DMS 273 (cell line): ENCODE data around the gene TP53I13.

Experiments used
- DNase-seq: peaks from one replicate; lab custom pipeline; 2025; ENCODE audit not compliant: unreplicated experiment; lab: John Stamatoyannopoulos, UW

TP53I13 gene

GRCh38 chr17:29592850-29593551 lies 24.5 kb downstream of the TP53I13 start, which contains the start of gene ANKRD13B:
Gene ANKRD13B, plus strand, starts transcription at chr17:29593132. Its CDS starts 490 bp downstream, at chr17:29593622.
- peak; percentile 92 for DNase-seq

GRCh38 chr17:29593591-29594518 lies 25.4 kb downstream of the TP53I13 start:
- DNase-seq = peak; percentile 76

GRCh38 chr17:29594519-29595090 lies 26.1 kb downstream of the TP53I13 start:
- DNase-seq = no peak

- no peak for DNase-seq
These were observed 26.8 kb downstream of the TP53I13 start for GRCh38 chr17:29595107-29595942.

GRCh38 chr17:29595943-29596774 lies 27.7 kb downstream of the TP53I13 start:
- peak; percentile 52 for DNase-seq

GRCh38 chr17:29596811-29597210 lies 28.3 kb downstream of the TP53I13 start:
- no peak for DNase-seq

DNA sequence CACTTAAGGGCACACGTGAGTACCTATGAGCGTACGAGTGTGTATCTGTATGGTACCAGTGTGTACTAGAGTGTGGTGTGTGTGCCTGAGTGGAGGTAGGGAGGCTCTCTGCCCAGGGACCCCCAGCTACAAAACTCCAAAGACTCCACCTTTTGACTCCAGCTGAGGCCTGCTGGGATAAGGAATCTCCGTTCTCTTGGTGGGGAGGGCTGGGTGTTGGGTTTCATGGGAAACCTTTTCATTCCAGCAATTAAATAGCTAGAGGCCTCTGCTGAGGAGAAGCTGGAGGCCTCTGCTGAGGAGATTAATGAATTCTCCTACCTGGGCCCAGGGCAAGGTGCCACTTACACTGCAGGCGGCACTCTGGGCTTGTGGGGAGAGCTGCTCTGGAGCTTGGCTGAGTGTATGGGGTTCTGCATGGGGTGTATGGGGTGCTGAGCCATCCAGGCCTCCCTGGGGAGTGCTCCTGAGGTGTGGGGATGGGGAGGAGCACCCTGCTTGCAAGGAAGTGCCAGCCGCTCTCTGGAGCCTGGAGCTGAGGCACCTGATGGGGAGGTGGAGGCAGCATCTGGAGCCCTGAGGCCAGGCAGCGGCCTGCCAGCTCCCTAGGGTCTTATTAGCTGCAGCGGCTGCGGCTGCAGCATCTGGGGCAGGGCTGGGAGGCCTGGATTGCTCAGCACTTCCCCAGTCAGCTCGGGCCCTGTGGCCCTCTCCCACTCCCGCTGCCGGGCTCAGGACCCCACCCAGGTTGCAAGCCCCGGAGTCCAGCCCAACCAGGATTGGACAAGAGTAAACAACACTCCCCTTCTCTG lies 29.1 kb downstream of the TP53I13 start:
- DNase-seq = peak; percentile 90

DNA sequence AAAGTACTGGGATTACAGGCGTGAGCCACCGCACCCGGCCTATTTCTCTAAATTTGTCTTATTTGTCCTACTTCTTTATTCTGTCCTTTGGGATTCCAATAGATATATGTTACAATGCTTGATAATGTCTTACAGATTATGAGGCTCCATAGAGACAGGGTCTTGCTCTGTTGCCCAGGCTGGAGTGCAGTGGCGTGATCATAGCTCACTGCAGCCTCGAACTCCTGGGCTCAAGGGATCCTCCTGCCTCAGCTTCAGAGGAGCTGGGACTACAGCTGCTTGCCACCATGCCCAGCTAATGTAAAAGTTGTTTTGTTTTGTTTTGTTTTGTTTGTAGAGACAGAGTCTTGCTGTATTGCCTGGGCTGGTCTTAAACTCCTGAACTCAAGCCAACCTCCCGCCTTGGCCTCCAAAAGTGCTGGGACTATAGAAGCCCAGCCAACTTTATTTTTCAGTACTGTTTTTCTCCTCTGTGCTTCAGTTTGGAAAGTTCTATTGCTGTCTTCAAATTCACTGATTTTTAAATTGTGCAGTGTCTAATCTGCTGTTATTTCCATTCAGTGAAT lies 34.7 kb downstream of the TP53I13 start:
- no peak for DNase-seq

DNA sequence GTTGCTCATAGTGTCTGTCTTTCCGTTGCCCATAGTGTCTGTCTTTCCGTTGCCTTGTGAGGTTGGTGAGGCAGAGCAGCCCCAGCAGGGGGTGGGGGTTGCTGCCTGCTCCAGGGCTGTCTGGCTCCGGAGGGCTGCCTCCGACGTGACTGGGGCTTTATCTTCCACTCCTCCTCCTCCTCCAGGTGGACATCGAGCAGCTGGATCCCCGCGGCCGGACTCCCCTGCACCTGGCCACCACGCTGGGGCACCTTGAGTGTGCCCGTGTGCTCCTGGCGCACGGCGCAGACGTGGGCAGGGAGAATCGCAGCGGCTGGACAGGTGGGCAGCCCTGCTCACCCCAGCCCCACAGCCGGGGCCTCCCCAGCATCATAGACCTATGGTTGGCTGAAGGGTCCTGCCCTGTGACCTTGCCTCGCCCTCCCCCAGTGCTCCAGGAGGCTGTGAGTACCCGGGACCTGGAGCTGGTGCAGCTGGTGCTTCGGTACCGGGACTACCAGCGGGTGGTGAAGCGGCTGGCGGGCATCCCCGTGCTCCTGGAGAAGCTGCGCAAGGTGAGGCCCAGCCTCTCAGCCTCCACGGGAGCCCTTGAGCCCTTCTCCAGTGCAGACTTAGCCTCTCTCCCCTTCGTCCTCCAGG lies 39.2 kb downstream of the TP53I13 start:
- no peak for DNase-seq

DNA sequence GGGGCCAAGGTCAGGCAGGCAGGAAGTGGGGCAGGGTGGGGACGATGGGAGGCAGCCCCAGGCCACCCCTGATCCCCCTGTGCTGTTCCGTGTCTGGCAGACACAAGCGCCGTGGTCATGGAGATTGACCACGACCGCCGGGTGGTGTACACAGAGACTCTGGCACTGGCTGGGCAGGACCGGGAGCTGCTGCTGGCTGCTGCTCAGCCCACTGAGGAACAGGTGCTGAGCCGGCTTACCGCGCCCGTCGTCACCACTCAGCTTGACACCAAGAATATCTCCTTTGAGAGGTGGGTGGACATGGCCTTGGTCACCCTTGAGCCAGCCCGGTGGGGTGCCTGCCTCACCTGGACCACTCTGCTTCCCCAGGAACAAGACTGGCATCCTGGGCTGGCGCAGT lies 40.5 kb downstream of the TP53I13 start:
- DNase-seq = no peak

GRCh38 chr17:29610395-29610794 lies 41.9 kb downstream of the TP53I13 start:
- DNase-seq = no peak

GRCh38 chr17:29611351-29612093 lies 43.0 kb downstream of the TP53I13 start:
- DNase-seq = no peak

GRCh38 chr17:29612094-29612403 lies 43.5 kb downstream of the TP53I13 start:
- DNase-seq = no peak

DNA sequence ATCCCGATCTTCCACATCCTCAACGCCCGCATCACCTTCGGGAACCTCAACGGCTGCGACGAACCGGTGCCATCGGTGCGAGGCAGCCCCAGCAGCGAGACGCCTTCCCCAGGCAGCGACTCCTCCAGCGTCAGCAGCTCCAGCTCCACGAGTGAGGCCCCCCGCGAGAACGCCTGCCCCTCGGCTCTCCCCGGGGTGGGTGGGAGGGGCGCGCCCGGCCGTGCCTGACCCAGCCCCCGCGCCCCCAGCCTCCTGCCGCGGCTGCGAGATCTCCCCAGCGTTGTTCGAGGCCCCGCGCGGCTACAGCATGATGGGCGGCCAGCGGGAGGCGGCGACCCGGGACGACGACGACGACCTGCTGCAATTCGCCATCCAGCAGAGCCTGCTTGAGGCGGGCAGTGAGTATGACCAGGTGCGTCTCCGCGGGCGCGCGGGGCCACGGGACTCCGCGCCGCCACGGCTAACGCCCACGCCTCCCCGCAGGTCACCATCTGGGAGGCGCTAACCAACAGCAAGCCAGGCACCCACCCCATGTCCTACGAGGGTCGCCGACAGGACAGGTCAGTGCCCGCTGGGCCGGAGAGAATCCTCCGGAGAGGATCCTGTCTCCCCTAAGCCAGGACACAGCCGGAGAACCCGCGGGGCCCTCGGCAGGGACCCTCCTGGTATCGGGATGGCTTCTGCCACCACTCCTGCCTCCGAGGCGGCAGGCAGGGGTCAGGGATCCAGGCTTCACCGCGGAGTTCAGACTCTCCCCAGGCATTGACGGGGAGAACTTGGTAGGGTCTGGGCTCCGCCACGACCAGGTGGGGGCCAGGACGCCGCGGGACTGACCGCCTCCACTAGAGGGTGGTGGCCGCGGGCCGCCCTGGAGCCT lies 44.1 kb downstream of the TP53I13 start:
- no peak for DNase-seq

DNA sequence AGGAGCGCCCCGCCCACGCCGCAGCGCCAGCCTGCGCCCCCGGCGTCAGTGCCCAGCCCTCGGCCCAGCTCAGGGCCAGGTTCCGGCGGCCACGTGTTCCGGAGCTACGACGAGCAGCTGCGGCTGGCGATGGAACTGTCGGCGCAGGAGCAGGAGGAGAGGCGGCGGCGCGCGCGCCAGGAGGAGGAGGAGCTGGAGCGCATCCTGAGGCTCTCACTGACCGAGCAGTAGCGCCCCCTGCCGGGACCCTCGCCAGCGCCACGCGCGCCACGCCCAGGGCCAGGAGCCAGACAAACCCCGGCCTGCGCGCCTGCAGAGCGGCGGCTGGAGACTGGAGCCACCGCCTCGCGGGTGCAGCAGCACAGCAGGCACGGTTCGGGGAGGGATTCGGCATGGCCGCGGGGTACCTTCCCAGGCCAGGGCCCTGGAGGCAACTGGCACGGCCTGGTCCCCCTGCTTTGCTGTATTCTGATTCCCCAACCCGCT lies 44.9 kb downstream of the TP53I13 start:
- no peak for DNase-seq

GRCh38 chr17:29613856-29614255 lies 45.4 kb downstream of the TP53I13 start:
- no peak for DNase-seq
